HepG2 (cell line): ENCODE data around the gene DCAF7. TPM values are rescaled to one million over a fixed set of nuclear protein-coding genes. Genes with fewer than 3 reads are reported as not detected.

Source experiments
- CEBPZ ChIP-seq: IDR thresholded peaks from 2 replicates; pipeline ENCODE4 v1.6.1; 2012; ENCODE audit warnings: low read length, improper control_type of control experiment
- CHCHD3 ChIP-seq: sonication (generic); formaldehyde crosslinking; IDR thresholded peaks from 2 replicates; pipeline ENCODE4 v1.8.0; 2022; ENCODE audit warnings: mild to moderate bottlenecking, missing genetic modification reagents, moderate library complexity
- E2F2 ChIP-seq: sonication (generic); formaldehyde crosslinking; IDR thresholded peaks from 2 replicates; pipeline ENCODE4 v1.4.0; 2020; ENCODE audit warnings: missing genetic modification reagents, borderline replicate concordance
- FOSL1 ChIP-seq: sonication (generic); formaldehyde crosslinking; IDR thresholded peaks from 2 replicates; pipeline ENCODE4 v1.9.0; 2021; ENCODE audit warnings: missing genetic modification reagents, borderline replicate concordance
- HOXA9 ChIP-seq: sonication (generic); formaldehyde crosslinking; IDR thresholded peaks from 2 replicates; pipeline ENCODE4 v1.8.1; 2022; ENCODE audit warnings: missing genetic modification reagents, mild to moderate bottlenecking, moderate library complexity, borderline replicate concordance
- JARID2 ChIP-seq: sonication (generic); formaldehyde crosslinking; IDR thresholded peaks from 2 replicates; pipeline ENCODE4 v1.8.1; 2023; ENCODE audit warnings: missing genetic modification reagents, inconsistent platforms; ENCODE audit not compliant: insufficient replicate concordance
- KDM2A ChIP-seq: sonication (generic); formaldehyde crosslinking; IDR thresholded peaks from 2 replicates; pipeline ENCODE4 v1.4.0; 2020; ENCODE audit warnings: low read depth, missing genetic modification reagents, borderline replicate concordance
- KDM5A ChIP-seq: fragments of 200-600 bp; sonication (generic); IDR thresholded peaks from 2 replicates; pipeline ENCODE4 v1.7.0; 2018; ENCODE audit warnings: antibody characterized with exemption, mild to moderate bottlenecking, low read length, borderline replicate concordance
- MAFK ChIP-seq, 2 experiments: IDR thresholded peaks in 1 of 2; conservative IDR thresholded peaks in 1 of 2; 2 replicates each; pipeline ENCODE4 v1.6.1; 2011; ENCODE audit warnings: improper control_type of control experiment in 2 of 2, low read length in 2 of 2
- MEF2D ChIP-seq: sonication (generic); formaldehyde crosslinking; IDR thresholded peaks from 2 replicates; pipeline ENCODE4 v1.5.1; 2020; ENCODE audit warnings: mild to moderate bottlenecking, missing genetic modification reagents
- MYC ChIP-seq: sonication (generic); formaldehyde crosslinking; IDR thresholded peaks from 2 replicates; pipeline ENCODE4 v1.9.0; 2021; ENCODE audit warnings: missing genetic modification reagents, borderline replicate concordance
- NFE2 ChIP-seq: sonication (generic); formaldehyde crosslinking; IDR thresholded peaks from 2 replicates; pipeline ENCODE4 v1.4.0; 2020; ENCODE audit warnings: missing genetic modification reagents
- NFE2L2 ChIP-seq: fragments of 150-350 bp; IDR thresholded peaks from 2 replicates; pipeline ENCODE4 v1.6.1; 2014; ENCODE audit warnings: low read length
- NFIC ChIP-seq: IDR thresholded peaks from 2 replicates; pipeline ENCODE4 v1.6.1; 2012; ENCODE audit warnings: mild to moderate bottlenecking, low read length, inconsistent platforms
- PHF21A ChIP-seq: sonication (generic); formaldehyde crosslinking; IDR thresholded peaks from 2 replicates; pipeline ENCODE4 v1.5.0; 2020; ENCODE audit warnings: mild to moderate bottlenecking, missing genetic modification reagents
- TEAD3 ChIP-seq: optimal IDR thresholded peaks from 2 replicates; pipeline ENCODE3; 2016; ENCODE audit warnings: borderline replicate concordance
- UBTF ChIP-seq: sonication (generic); formaldehyde crosslinking; IDR thresholded peaks from 2 replicates; pipeline ENCODE4 v1.4.0; 2020; ENCODE audit warnings: mild to moderate bottlenecking, missing genetic modification reagents
- YY1 ChIP-seq: IDR thresholded peaks from 2 replicates; pipeline ENCODE4 v1.6.1; 2011; ENCODE audit warnings: low read length, low read depth, moderate library complexity, mild to moderate bottlenecking; ENCODE audit not compliant: insufficient read depth, insufficient replicate concordance
- ZFX ChIP-seq: sonication (generic); formaldehyde crosslinking; IDR thresholded peaks from 2 replicates; pipeline ENCODE4 v1.4.0; 2020; ENCODE audit warnings: mild to moderate bottlenecking, low read depth, missing genetic modification reagents, moderate library complexity
- ZNF335 ChIP-seq: sonication (generic); formaldehyde crosslinking; IDR thresholded peaks from 2 replicates; pipeline ENCODE4 v1.4.0; 2020; ENCODE audit warnings: missing genetic modification reagents
- ZNF350 ChIP-seq: sonication (generic); formaldehyde crosslinking; IDR thresholded peaks from 2 replicates; pipeline ENCODE4 v1.4.0; 2020; ENCODE audit warnings: mild to moderate bottlenecking, low read depth, missing genetic modification reagents, borderline replicate concordance
- ZNF431 ChIP-seq: sonication (generic); formaldehyde crosslinking; IDR thresholded peaks from 2 replicates; pipeline ENCODE4 v1.9.0; 2022; ENCODE audit warnings: missing genetic modification reagents, low read depth, mild to moderate bottlenecking, borderline replicate concordance
- ZNF724P ChIP-seq: sonication (generic); formaldehyde crosslinking; IDR thresholded peaks from 2 replicates; pipeline ENCODE4 v1.8.0; 2022; ENCODE audit warnings: missing genetic modification reagents, borderline replicate concordance
- polyA plus RNA-seq, 8 experiments: library from polyadenylated mRNA; depleted of rRNA in 3 of 8; stranded (reverse) in 7 of 8; unstranded in 1 of 8; fragments of >200 nt; fragmentation: Illumina TruSeq in 4 of 8; extraction: Trizol in 4 of 8; gene quantifications; 2 replicates each; pipeline versions ENCODE4 v1.2.1 to v1.2.3, GENCODE V29; 2011 to 2016; ENCODE audit warnings: low read depth in 4 of 8, missing spikeins in 1 of 8, mixed read lengths in 1 of 8; ENCODE audit not compliant: insufficient read depth in 1 of 8
- total RNA-seq, 5 experiments: library from RNA; depleted of rRNA; stranded (reverse); fragments of >200 nt; fragmentation: Illumina TruSeq; extraction: Trizol; gene quantifications; 2 replicates each; pipeline ENCODE4 v1.2.3, GENCODE V29; 2016; ENCODE audit warnings: low read depth in 1 of 5

The DCAF7 gene
- total and polyA plus RNA-seq, 2 of the 13 experiments (the other 11 are each of a cell fraction or from before 2014, with no cell fraction given), result 55.2 to 73.4 TPM

- TF ChIP-seq UBTF (CRISPR knock-in tag), result peak; percentile 41
- 0 out of 2 replicates have a peak, but pooled peaks have one; percentile 31 for TF ChIP-seq ZNF431
- no peak for TF ChIP-seq MAFK (conservative IDR thresholded peaks at IDR 0.05 in 1 of 2, IDR thresholded peaks at IDR 0.05 in 1 of 2; ENCODE audit: low read length in 2 of 2)
- TF ChIP-seq ZNF724P, result peak; percentile 55; the same call in 1 of the 2 replicates
- no peak for TF ChIP-seq JARID2 (CRISPR knock-in tag)
- peak; percentile 61 for TF ChIP-seq KDM2A (CRISPR knock-in tag)
- TF ChIP-seq NFE2, result no peak
- no peak for TF ChIP-seq ZNF350 (CRISPR knock-in tag)
- TF ChIP-seq ZFX, result peak; percentile 72
- TF ChIP-seq TEAD3, result peak; percentile 30
- TF ChIP-seq MYC (CRISPR knock-in tag), result peak; percentile 14; the same call in 1 of the 2 replicates
- peak; percentile 11; the same call in 1 of the 2 replicates for TF ChIP-seq KDM5A
- no peak for TF ChIP-seq NFE2L2
- TF ChIP-seq PHF21A (CRISPR knock-in tag), result no peak
- no peak for TF ChIP-seq HOXA9 (CRISPR knock-in tag)
- TF ChIP-seq ZNF335 (CRISPR knock-in tag), result 0 out of 2 replicates have a peak, but pooled peaks have one; percentile 47
- TF ChIP-seq FOSL1 (CRISPR knock-in tag), result no peak
- TF ChIP-seq CHCHD3 (CRISPR knock-in tag), result 0 out of 2 replicates have a peak, but pooled peaks have one; percentile 8
- no peak for TF ChIP-seq NFIC
- no peak for TF ChIP-seq E2F2 (CRISPR knock-in tag)
- no peak for TF ChIP-seq MEF2D (CRISPR knock-in tag)
- TF ChIP-seq YY1, result peak; percentile 62
- TF ChIP-seq CEBPZ, result no peak
These were observed 72.5 kb downstream of the DCAF7 start (continued) for GRCh38 chr17:63622574-63623390.
